Stimulated activated CD4-positive, alpha-beta T cell treated with anti-CD3 and anti-CD28 coated beads, Interleukin-4, amount 100 ng/mL, for 24 hours (primary cell): ENCODE results near the gene LMNA.
"Not testable (repeated sequence)": the region's sequence is repeated elsewhere in the genome, so short reads cannot be mapped to it uniquely, and the experiment has no call there.

Source experiments
- DNase-seq: peaks from one replicate; pipeline ENCODE4 v3.0.0-alpha.2; 2020

LMNA gene

DNA sequence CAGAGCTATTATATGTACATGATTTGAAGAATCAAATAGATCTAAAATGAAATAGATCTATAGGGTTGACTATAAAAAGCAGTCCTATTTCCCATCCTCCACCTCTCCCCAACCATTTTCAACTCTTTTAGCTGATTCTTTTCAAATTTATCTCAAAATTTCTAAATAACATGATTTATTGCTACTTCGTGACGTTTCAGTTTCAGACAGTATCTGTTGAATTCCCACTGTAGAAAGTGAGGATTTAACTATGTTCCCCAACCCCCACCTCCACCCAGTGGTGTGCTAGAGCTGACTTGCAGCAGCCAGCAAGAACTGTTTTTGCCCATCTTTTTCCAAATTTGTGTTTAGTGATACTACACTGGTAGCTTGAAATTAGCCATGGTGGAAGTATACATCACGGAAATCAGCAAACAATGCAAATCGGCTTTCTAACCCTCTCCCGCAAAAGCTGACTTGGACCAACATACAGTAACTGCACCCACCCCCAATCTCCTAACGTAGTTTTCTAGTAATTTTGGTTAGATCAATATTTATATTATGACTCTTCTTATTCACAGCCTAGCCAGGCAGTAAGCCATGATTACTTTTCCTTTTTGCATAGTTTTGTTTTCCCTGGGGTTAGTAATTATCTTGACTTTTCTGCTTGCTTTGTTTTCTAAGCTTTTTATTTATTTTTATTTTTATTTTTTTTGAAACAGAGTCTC, 49.8 kb downstream of the LMNA start:
- no peak for DNase-seq

DNA sequence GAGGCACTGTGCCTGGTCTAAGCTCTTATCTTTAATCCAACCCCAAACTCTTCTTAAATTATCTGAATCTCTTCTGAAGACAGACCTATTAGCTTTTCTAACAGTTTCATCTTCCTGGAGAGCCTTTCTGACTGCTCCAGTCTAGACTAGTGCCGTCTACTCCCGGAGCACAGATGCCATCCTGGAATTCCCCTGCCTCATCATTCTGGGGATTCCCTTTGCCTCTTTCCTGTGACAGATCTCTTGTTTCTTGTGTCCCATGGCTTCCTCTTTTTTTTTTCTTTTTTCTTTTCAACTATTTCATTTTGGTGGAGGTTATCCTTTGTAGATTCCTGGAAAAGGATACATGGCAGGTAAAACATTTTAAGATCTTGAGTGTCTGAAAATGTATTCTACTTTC, 50.6 kb downstream of the LMNA start:
- DNase-seq, result no peak

GRCh38 chr1:156167536-156167935, 53.0 kb downstream of the LMNA start:
- DNase-seq, result no peak

GRCh38 chr1:156172696-156173470, 58.4 kb downstream of the LMNA start:
- DNase-seq, result no peak

DNA sequence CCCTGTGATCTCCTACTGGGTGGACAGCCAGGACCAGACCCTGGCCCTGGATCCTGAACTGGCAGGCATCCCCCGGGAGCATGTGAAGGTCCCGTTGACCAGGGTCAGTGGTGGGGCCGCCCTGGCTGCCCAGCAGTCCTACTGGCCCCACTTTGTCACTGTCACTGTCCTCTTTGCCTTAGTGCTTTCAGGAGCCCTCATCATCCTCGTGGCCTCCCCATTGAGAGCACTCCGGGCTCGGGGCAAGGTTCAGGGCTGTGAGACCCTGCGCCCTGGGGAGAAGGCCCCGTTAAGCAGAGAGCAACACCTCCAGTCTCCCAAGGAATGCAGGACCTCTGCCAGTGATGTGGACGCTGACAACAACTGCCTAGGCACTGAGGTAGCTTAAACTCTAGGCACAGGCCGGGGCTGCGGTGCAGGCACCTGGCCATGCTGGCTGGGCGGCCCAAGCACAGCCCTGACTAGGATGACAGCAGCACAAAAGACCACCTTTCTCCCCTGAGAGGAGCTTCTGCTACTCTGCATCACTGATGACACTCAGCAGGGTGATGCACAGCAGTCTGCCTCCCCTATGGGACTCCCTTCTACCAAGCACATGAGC, 62.2 kb downstream of the LMNA start:
- no peak for DNase-seq

- DNase-seq, result no peak
Observed at GRCh38 chr1:156177919-156178654, 63.6 kb downstream of the LMNA start.

DNA sequence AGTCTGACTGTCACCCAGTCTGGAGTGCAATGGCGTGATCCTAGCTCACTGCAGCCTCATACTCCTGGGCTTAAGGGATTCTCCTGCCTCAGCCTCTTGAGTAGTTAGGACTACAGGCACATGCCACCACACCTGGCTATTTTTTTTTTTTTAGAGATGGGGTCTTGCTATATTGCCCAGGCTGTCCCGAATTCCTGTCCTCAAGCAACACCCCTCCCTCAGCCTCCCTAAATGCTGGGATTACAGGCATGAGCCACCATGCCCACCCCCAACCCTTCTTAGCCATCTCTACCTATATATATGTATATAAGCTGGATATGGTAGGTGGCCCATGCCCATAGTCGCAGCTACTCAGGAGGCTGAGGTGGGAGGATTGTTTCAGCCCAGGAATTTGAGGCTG, 66.0 kb downstream of the LMNA start:
- DNase-seq, result no peak

DNA sequence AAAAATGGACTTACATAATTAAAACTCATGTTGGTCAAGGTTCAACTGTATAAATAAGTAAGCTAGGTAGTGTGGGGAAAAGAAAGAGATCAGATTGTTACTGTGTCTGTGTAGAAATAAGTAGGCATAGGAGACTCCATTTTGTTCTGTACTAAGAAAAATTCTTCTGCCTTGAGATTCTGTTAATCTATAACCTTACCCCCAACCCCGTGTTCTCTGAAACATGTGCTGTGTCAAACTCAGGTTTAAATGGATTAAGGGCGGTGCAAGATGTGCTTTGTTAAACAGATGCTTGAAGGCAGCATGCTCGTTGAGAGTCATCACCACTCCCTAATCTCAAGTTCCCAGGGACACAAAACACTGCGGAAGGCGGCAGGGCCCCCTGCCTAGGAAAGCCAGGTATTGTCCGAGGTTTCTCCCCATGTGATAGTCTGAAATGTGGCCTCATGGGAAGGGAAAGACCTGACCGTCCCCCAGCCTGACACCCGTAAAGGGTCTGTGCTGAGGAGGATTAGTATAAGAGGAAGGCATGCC, 66.9 kb downstream of the LMNA start:
- DNase-seq, result not testable (repeated sequence)

DNA sequence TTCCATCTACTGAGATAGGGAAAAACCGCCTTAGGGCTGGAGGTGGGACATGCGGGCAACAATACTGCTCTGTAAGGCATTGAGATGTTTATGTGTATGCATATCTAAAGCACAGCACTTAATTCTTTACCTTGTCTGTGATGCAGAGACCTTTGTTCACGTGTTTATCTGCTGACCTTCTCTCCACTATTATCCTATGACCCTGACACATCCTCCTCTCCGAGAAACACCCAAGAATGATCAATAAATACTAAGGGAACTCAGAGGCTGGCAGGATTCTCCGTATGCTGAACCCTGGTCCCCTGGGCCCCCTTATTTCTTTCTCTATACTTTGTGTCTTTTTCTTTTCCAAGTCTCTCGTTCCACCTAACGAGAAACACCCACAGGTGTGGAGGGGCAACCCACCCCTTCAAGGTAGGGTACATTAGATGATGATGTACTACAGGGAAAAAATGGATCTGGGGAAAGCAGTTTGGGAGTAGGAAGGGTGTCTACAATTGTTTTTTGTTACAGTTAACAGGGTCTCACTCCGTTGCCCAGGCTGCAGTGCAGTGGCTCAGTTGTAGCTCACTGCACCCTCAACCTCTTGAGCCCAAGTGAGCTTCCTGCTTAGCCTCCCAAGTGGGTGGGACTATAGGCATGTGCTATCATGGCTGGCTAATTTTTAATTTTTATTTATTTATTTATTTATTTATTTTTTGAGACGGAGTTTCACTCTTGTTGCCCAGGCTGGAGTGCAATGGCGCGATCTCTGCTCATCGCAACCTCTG, 67.7 kb downstream of the LMNA start:
- DNase-seq, result not testable (repeated sequence)

DNA sequence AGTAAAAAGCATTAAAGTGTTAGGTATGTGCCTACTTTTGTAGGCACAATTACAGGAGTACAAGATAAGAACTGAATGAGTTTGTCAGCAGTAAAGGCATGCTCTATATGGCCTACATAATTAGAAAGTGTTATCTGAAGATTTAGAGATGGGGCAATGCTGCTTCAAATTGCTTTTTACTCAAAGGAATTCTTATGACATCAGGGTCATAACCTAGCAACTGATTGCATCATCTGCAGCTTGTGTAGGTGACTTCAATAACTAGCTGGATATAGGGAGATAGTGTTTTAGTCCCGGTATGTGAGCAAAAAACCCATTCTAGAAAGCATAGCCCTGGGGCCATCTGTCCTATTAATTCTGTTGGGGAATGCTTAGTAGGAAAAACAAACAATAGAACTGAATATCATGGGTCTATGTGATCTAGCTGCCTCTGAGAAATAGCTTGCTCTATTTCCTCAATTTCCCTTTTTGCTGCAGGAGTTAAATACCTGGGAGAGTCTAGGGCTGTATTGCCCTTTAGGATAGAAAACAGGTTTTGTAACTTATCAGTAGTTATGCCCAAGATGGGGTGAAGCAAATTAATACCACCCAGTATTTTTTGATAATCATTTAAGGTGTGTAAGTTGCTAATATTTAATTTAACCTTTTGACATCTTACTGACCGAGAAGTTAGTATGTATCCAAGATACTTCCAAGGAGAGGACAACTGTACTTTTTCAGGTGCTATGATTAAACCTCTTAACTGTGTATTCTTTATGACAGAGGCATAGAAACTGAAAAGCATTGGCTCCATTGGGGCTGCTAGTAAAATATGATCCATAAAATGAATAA, 72.1 kb downstream of the LMNA start:
- not testable (repeated sequence) for DNase-seq
